ENCODE measurements around the gene PNMA6F. TPM values are rescaled to one million over a fixed set of nuclear protein-coding genes. Genes with fewer than 3 reads are reported as not detected.
"Not testable (repeated sequence)": the region's sequence is repeated elsewhere in the genome, so short reads cannot be mapped to it uniquely, and the experiment has no call there.

The PNMA6F gene
- total RNA-seq, 6 experiments from 2014 or later: not detected

GRCh38 chrX:153301746-153302145 is 19.8 kb downstream of the PNMA6F start:
- Histone ChIP-seq H3K27ac (no peak overlapping the region), H3K27me3 (no peaks in the 10 kb centered on the region), H3K36me3 (no peaks in the 10 kb centered on the region), H3K9me3 (no peaks in the 10 kb centered on the region), H3K4me3 (no peak overlapping the region), H3K4me1 (no peaks in the 10 kb centered on the region)
- DNase-seq: no peak
- intact Hi-C loops (cut with DNase I): no loop called here
- no peak for ATAC-seq
- no peak for TF ChIP-seq POLR2A (IDR thresholded peaks at IDR 0.05)
- no peak for TF ChIP-seq CTCF (IDR thresholded peaks at IDR 0.05)
- 64% methylated on average over 3 of the region's 3 CpGs for WGBS (ENCODE audit: insufficient coverage, low coverage, low lambda C conversion rate, missing lambda C conversion rate)

- Histone ChIP-seq H3K27me3 (no peaks in the 10 kb centered on the region), H3K27ac (no peak overlapping the region), H3K36me3 (no peaks in the 10 kb centered on the region), H3K4me1 (no peaks in the 10 kb centered on the region), H3K4me3 (no peak overlapping the region), H3K9me3 (no peaks in the 10 kb centered on the region)
- ATAC-seq (no peak), DNase-seq (no peak)
- intact Hi-C loops (cut with DNase I): no loop called here
- TF ChIP-seq CTCF (IDR thresholded peaks at IDR 0.05) (no peak), POLR2A (IDR thresholded peaks at IDR 0.05) (no peak)
- 55% methylated on average over 3 of the region's 5 CpGs for WGBS (ENCODE audit: insufficient coverage, low coverage, low lambda C conversion rate, missing lambda C conversion rate)
Observed at GRCh38 chrX:153299855-153300254, 21.7 kb downstream of the PNMA6F start.

- 56% methylated on average over 1 of the region's 1 CpG for WGBS (ENCODE audit: insufficient coverage, low coverage, low lambda C conversion rate, missing lambda C conversion rate)
- intact Hi-C loops (cut with DNase I): no loop called here
- no peaks in the 10 kb centered on the region for H3K9me3 ChIP-seq
- H3K36me3 ChIP-seq: no peaks in the 10 kb centered on the region
- ATAC-seq (no peak), DNase-seq (no peak)
- no peak for TF ChIP-seq CTCF (IDR thresholded peaks at IDR 0.05)
- no peak for TF ChIP-seq POLR2A (IDR thresholded peaks at IDR 0.05)
- H3K27me3 ChIP-seq: no peaks in the 10 kb centered on the region
- no peak overlapping the region for H3K4me3 ChIP-seq
- no peaks in the 10 kb centered on the region for H3K4me1 ChIP-seq
- no peak overlapping the region for H3K27ac ChIP-seq
Observed at GRCh38 chrX:153297376-153297775, 24.2 kb downstream of the PNMA6F start.

GRCh38 chrX:153293485-153294071 is 28.0 kb downstream of the PNMA6F start:
- 53% methylated on average over 3 of the region's 8 CpGs for WGBS (ENCODE audit: insufficient coverage, low coverage, low lambda C conversion rate, missing lambda C conversion rate)
- H3K4me1 ChIP-seq; intact Hi-C loops (cut with DNase I); H3K27me3 ChIP-seq; H3K9me3 ChIP-seq; H3K27ac ChIP-seq; H3K4me3 ChIP-seq; DNase-seq; H3K36me3 ChIP-seq: not testable (repeated sequence)
- peak; percentile 78 to 93 (median 89) for ATAC-seq

- H3K4me1 ChIP-seq: not testable (repeated sequence)
- WGBS (ENCODE audit: insufficient coverage, low coverage, low lambda C conversion rate, missing lambda C conversion rate): no CpG with 5 or more reads among the region's 2 CpGs
Observed at GRCh38 chrX:153288807-153289206, 32.8 kb downstream of the PNMA6F start.

GRCh38 chrX:153285678-153286077 is 35.9 kb downstream of the PNMA6F start:
- ATAC-seq; intact Hi-C loops (cut with DNase I); H3K27ac ChIP-seq; H3K9me3 ChIP-seq; H3K4me1 ChIP-seq; H3K36me3 ChIP-seq; H3K27me3 ChIP-seq; DNase-seq; H3K4me3 ChIP-seq: not testable (repeated sequence)
- WGBS (ENCODE audit: insufficient coverage, low coverage, low lambda C conversion rate, missing lambda C conversion rate): no CpG with 5 or more reads among the region's 8 CpGs

More at GRCh38 chrX:153288807-153289206, 32.8 kb downstream of the PNMA6F start:
- H3K4me3 ChIP-seq; H3K27ac ChIP-seq; intact Hi-C loops (cut with DNase I); H3K27me3 ChIP-seq; H3K36me3 ChIP-seq; H3K9me3 ChIP-seq; DNase-seq: not testable (repeated sequence)
- peak; percentile 5 to 81 (median 44) for ATAC-seq

- ATAC-seq; H3K27me3 ChIP-seq; H3K36me3 ChIP-seq; intact Hi-C loops (cut with DNase I); H3K4me1 ChIP-seq; H3K27ac ChIP-seq; H3K4me3 ChIP-seq; DNase-seq; H3K9me3 ChIP-seq: not testable (repeated sequence)
- WGBS (ENCODE audit: insufficient coverage, low coverage, low lambda C conversion rate, missing lambda C conversion rate): no CpG with 5 or more reads among the region's 8 CpGs
Observed at GRCh38 chrX:153283982-153284381, 37.6 kb downstream of the PNMA6F start.

- intact Hi-C loops (cut with DNase I); H3K27me3 ChIP-seq; H3K36me3 ChIP-seq; H3K27ac ChIP-seq; H3K9me3 ChIP-seq; DNase-seq; H3K4me1 ChIP-seq; H3K4me3 ChIP-seq: not testable (repeated sequence)
- peak; percentile 69 to 87 (median 83) for ATAC-seq
- no CpG with 5 or more reads among the region's 3 CpGs for WGBS (ENCODE audit: insufficient coverage, low coverage, low lambda C conversion rate, missing lambda C conversion rate)
Observed at GRCh38 chrX:153281784-153282183, 39.8 kb downstream of the PNMA6F start.

GRCh38 chrX:153279304-153279703 is 42.3 kb downstream of the PNMA6F start:
- H3K9me3 ChIP-seq; H3K27me3 ChIP-seq; H3K4me3 ChIP-seq; H3K4me1 ChIP-seq; intact Hi-C loops (cut with DNase I); DNase-seq; H3K27ac ChIP-seq; H3K36me3 ChIP-seq: not testable (repeated sequence)
- peak; percentile 69 to 75 (median 70) for ATAC-seq
- no CpG with 5 or more reads among the region's 8 CpGs for WGBS (ENCODE audit: insufficient coverage, low coverage, low lambda C conversion rate, missing lambda C conversion rate)

Data from right lobe of liver (tissue), 6 donors.